ENCODE results near the gene MARF1.

DNA sequence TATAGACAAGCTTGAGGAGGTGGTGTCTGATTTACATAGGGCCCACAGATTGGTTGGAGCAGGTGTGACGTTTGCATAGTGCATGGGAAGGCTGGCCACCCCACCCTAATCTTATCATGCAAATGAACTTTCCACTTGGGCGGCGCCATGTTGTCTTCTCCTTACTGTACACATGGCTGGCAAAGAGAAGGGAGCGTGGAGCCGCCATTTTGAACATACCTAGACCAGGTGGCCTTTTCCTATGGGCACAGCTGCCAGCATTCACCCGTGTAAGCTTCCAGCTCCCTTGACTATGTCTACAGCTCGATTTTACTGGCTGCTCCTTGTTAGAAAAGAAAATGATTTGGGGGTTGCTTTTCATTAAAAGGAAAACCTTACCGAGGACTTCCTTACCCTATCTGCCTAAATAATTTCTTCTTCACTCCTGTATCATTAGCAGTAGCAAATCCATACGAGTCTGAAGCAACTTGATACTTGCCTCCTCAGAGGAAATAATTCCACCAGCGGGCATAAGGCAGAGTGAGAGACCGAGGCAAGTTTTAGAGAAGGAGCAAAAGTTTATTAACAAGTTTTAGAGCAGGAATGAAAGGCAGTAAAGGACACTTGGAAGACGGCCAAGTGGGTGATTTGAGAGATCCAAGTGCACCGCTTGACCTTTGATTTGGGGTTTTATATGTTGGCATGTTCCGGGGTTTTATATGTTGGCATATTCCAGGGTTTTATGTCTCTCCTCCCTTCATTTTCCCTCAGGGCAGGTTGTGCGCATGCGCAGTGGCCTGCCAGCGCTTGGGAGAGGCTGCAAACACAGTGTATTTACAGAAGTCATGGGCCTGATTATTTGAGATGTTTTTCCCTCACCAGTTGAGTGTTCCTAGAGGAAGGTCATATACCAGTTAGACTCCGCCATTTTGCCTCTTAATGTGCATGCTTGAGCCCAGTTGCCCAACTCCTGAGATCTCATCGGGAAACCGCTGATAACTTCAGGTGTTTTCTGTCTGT, 65.7 kb downstream of the MARF1 start:
- TF ChIP-seq TAF1 (conservative IDR thresholded peaks at IDR 0.05): no peak
- TF ChIP-seq, protein P1, sequence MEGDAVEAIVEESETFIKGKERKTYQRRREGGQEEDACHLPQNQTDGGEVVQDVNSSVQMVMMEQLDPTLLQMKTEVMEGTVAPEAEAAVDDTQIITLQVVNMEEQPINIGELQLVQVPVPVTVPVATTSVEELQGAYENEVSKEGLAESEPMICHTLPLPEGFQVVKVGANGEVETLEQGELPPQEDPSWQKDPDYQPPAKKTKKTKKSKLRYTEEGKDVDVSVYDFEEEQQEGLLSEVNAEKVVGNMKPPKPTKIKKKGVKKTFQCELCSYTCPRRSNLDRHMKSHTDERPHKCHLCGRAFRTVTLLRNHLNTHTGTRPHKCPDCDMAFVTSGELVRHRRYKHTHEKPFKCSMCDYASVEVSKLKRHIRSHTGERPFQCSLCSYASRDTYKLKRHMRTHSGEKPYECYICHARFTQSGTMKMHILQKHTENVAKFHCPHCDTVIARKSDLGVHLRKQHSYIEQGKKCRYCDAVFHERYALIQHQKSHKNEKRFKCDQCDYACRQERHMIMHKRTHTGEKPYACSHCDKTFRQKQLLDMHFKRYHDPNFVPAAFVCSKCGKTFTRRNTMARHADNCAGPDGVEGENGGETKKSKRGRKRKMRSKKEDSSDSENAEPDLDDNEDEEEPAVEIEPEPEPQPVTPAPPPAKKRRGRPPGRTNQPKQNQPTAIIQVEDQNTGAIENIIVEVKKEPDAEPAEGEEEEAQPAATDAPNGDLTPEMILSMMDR (IDR thresholded peaks at IDR 0.05; ENCODE audit: low read depth, low read length, missing input control): no peak
- TF ChIP-seq, protein P2, sequence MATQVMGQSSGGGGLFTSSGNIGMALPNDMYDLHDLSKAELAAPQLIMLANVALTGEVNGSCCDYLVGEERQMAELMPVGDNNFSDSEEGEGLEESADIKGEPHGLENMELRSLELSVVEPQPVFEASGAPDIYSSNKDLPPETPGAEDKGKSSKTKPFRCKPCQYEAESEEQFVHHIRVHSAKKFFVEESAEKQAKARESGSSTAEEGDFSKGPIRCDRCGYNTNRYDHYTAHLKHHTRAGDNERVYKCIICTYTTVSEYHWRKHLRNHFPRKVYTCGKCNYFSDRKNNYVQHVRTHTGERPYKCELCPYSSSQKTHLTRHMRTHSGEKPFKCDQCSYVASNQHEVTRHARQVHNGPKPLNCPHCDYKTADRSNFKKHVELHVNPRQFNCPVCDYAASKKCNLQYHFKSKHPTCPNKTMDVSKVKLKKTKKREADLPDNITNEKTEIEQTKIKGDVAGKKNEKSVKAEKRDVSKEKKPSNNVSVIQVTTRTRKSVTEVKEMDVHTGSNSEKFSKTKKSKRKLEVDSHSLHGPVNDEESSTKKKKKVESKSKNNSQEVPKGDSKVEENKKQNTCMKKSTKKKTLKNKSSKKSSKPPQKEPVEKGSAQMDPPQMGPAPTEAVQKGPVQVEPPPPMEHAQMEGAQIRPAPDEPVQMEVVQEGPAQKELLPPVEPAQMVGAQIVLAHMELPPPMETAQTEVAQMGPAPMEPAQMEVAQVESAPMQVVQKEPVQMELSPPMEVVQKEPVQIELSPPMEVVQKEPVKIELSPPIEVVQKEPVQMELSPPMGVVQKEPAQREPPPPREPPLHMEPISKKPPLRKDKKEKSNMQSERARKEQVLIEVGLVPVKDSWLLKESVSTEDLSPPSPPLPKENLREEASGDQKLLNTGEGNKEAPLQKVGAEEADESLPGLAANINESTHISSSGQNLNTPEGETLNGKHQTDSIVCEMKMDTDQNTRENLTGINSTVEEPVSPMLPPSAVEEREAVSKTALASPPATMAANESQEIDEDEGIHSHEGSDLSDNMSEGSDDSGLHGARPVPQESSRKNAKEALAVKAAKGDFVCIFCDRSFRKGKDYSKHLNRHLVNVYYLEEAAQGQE (IDR thresholded peaks at IDR 0.05): no peak
- TF ChIP-seq RAD21 (IDR thresholded peaks at IDR 0.05): no peak
- peak; percentile 66 for TF ChIP-seq SP1 (IDR thresholded peaks at IDR 0.05)
- TF ChIP-seq YY1 (IDR thresholded peaks at IDR 0.05): peak; percentile 94
- no peak for TF ChIP-seq GABPA (IDR thresholded peaks at IDR 0.05 in 1 of 2, conservative IDR thresholded peaks at IDR 0.05 in 1 of 2)
- TF ChIP-seq FOXA1 (IDR thresholded peaks at IDR 0.05): peak; percentile 21
- TF ChIP-seq, protein P3, sequence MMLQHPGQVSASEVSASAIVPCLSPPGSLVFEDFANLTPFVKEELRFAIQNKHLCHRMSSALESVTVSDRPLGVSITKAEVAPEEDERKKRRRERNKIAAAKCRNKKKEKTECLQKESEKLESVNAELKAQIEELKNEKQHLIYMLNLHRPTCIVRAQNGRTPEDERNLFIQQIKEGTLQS (IDR thresholded peaks at IDR 0.05): no peak
